CD4-positive, alpha-beta T cell treated with Interleukin-15 for 4 hours (primary cell): ENCODE measurements around the gene BRIP1.
A peak's percentile ranks its signal among the peaks of the same experiment; 100 is the strongest.
"Not testable (repeated sequence)": the region's sequence is repeated elsewhere in the genome, so short reads cannot be mapped to it uniquely, and the experiment has no call there.

Experiments used
- DNase-seq: peaks from one replicate; pipeline ENCODE4 v3.0.0-alpha.2; 2020; ENCODE audit warnings: low spot score

The BRIP1 gene

DNA sequence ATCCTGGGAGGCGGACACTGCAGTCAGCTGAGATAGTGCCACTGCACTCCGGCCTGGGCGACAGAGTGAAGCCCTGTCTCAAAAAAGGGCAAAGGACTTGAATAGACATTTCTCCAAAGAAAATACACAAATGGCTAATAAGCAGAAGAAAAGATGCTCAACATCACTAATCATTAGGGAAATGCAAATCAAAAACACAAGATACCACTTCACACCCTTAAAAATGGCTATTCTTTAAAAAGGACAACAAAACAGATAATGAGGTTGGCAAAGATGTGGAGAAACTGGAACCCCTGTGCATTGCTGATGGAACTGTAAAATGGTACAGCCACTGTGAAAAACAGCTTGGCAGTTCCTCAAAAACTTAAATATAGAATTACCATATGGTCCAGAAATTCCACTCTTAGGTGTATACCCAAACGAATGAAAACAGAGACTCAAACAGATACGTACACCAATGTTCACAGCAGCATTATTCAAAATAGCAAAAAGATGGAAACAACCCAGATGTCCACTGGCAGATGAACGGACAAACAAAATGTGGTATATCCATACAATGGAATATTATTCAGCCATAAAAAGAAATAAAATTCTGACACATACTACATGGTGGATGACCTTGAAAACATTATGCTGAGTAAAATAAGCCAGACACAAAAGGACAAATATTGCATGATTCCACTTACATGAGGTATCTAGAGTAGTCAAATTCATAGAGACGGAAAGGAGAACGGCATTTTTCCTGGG is 35.5 kb downstream of the BRIP1 start:
- no peak for DNase-seq

DNA sequence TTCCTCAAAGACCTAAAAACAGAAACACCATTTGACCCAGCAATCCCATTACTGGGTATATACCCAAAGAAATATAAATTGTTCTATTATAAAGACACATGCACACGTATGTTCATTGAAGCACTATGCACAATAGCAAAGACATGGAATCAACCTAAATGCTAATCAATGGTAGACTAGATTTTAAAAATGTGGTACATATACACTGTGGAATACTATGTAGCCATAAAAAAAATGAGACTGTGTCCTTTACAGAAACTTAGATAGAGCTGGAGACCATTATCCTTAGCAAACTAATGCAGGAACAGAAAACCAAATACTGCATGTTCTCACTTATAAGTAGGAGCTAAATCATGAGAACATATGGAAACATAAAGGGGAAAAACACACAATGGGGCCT is 36.5 kb downstream of the BRIP1 start:
- DNase-seq, result not testable (repeated sequence)

DNA sequence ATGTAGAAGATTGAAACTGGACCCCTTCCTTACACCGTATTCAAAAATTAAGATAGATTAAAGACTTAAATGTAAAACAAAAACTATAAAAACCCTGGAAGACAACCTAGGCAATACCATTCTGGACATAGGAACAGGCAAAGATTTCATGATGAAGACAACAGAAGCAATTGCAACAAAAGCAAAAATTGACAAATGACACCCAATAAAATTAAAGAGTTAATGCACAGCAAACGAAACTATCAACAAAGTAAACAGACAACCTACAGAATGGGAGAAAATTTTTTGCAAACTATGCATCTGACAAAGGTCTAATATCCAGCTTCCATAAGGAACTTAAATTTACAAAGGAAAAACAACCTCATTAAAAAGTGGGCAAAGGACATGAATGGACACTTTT is 37.1 kb downstream of the BRIP1 start:
- not testable (repeated sequence) for DNase-seq

DNA sequence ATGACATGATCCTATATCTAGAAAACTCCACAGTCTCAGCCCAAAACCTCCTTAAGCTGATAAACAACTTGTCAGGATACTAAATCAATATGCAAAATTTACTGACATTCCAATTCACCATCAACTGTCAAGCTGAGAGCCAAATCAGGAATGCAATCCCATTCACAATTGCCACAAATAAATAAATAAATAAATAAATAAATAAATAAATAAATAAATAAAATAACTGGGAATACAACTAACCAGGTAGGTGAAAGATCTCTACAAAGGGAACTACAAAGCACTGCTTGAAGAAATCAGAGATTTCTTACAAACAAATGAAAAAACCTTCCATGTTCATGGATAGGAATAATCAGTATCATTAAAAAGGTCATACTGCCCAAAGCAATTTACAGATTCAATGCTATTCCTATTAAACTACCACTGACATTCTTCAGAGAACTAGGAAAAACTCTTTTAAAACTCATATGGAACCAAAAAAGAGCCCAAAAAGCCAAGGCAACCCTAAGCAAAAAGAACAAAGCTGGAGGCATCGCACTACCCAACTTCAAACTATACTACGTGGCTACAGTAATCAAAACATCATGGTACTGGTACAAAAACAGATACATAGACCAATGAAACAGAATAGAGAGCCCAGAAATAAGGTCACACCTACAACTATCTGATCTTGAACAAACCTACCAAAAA is 37.7 kb downstream of the BRIP1 start:
- no peak for DNase-seq

DNA sequence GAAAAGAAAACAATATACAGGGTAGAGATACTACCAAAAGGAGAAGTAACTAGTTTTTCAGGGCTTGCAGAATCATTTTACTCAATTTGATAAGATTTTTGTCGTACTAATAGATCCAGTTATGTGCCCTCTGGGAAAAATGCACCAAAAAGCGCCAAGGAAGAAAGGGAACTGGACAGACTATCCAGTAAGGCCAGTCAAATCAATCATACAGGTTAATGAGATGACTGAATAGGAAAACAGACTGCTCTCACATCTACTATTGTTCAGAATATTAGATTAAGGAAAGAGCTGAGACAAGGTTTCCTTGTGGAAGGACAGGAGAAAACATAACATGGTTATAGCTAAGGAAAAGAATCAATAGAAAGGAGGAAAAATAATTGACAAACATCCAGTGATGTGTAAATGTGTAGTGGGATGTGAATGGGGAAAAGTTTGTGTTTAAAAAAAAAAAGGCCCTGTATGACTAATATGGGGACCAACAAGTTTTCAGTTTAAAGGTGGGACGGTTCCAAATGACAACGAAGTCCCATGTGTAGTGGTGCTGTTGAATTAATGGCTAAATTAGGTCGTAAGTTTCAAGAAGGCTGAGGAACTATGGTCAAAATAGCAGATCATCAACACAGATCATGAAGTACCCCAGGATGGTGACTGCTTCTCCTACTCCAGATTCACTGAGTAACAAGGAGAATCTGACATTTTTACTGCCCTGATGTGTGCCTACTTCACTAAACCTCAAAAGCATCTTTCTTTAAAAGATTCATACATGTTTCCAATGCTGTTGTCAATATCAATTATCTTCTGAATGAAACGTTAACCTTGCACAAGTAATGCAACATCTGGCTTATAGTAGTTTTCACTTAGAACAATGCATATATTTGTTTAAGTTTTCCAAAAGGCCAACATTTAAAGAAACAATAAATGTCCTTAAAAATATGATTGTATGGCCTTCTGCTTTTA is 40.7 kb downstream of the BRIP1 start:
- DNase-seq, result no peak

DNA sequence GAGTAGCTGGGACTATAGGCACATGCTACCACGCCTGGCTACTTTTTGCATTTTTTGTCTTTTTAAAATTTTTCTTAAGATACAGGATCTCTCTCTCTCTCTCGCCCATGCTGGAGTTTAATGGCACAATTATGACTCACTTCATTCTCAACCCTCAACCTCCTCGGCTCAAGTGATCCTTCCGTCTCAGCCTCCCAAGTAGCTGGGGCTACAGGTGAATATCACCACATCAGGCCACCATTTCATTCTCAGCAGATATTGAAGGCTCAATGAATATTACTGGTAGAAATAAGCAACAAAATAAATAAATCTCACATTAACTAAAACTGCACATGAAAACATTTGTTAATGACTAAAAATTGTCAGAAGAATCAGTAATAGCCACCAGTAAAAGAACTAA is 41.7 kb downstream of the BRIP1 start:
- DNase-seq, result no peak

DNA sequence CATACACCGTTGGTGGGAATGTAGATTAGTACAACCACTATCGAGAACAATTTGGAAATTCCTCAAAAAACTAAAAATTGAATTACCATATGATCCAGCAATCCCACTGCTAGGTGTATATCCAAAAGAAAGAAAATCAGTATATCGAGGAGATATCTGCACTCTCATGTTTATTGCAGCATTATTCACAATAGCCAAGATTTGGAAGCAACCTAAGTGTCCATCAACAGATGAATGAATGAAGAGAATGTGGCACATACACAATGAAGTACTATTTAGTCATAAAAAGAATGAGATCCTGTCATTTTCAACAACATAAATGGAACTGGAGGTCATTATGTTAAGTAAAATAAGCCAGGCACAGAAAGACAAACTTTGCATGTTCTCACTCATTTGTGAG is 44.1 kb downstream of the BRIP1 start:
- not testable (repeated sequence) for DNase-seq

DNA sequence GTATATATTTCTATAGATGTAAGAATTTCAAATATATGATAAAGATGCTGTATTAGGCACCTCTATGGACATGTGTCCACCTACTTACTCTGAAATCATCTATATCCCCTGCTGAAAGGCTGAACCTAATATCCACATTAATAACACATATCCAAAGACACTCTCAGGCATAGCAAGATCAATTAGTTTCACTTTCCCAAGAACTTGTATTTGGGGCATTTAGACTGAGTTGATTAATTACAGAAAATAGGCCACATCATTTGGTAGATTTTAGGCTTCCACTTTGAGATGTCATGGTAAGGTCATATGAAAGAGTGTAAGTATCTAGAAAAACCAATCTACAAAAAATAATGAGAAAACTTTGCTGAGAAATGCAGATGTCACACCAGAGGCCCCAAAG is 45.1 kb downstream of the BRIP1 start:
- DNase-seq, result no peak

DNA sequence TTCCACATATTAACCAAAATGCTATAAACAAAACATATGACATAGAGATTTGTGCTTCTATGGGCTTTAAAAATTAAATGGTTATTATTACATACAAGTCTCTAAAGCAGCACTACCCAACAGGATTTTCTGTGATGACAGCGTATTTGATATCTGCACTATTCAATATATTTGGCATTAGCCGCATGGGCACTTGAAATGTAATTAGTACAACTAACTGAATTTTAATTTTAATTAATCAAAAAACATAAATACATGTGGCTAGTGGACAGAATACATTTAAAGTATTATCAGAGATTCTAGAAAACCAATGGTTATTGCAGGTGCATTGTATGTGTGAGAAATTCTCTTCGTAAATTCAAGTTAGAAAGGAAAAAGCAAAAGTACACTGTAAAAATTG is 45.9 kb downstream of the BRIP1 start:
- no peak for DNase-seq

DNA sequence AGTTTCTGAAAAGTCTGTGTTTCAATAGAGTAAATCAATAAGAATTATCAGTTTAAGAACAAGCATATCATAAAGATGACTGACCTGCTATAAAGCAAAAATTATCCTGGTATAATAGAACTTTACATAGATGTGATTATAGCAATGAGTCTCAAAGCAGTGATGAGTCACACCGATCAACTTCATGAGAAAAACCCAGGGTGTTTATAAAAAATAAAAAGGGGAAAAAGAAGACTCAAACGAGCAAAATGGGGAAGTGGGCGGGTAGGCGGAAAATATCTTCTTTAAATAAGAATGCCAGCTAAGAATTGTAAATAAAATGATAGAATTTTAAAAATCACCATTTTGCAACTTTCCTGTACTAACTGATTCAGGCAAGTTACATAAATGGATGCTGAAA is 46.8 kb downstream of the BRIP1 start:
- peak; percentile 1 for DNase-seq

DNA sequence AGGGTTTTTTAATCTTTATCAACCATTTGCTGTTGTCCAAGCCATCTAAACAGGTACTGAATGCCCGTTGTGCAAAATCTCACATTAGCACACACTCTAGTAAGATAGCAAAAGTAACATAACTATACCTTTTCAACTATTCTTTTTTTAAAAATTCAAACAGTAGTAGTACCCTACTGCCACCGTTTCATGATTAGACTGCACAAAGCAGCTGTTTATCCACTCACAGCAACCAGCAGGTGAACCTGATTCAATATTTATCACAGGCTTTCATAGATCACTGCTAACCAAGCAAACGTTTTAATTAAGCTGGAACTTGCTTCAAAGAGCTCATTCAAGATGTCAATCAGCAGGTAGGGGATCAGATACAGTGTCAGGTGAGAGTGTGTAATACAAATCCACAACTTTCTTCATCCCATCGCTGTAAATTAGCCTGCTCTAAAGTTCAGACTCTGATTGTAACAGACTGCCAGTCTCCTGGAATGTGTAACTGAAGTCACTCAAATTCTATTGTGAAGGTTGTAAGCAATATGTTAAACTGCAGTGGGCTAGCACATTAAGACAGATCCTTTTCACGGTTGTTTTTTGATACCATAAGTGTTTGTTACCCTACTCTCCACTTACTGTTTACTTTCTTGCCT is 47.3 kb downstream of the BRIP1 start:
- DNase-seq, result no peak

DNA sequence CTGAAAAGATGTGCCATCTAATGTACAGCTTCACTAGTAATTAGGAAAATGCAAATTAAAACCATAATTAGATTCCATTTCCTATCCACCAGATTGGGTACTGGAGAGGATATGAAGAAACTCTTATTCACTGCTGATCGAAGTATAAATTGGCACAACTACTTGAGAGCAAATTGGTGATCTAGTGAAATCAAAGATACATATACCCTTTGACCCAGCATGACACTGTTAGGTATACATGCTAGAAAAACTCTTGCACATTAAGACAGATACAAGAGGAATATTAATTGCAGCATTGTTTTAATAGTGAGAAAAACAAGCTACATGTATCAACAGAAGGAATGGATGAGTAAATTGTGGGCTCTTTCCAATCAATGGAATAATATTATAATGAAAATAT is 48.8 kb downstream of the BRIP1 start:
- no peak for DNase-seq

DNA sequence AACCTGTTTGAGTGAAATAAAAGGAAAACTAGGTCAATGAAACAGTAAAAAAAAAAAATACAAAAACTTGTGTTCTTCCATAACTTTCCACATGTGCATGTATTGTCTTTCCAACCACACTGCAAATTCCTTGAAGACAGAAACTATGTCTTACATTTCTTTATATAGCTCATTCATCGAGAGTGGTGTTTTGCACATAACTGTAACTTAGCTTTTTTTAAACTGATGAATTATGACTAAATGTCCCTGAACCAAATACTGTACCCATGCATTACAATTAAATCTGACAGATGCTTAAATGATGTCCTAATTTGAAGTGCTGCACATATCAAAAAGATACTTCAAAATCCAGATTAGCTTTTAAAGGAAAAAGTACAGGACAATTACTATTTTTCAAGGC is 50.1 kb downstream of the BRIP1 start:
- DNase-seq, result no peak

DNA sequence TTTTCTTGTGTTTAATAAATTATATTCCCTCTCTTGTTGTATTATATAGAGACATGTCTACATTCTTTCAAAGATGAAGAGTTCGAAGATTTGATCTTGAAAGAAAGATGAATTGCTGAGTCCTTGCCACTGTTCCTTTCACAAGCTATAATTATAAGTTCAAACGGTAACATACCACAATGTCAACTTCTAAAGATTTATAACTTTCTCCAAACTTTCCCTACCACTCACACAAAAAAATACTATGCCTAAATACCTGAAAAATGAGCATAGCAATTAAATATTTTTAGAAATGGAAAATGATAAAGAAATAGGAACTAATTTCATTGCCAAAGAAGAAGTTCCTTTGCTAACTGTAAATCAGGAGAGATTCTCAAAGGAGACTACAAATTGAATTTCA is 50.6 kb downstream of the BRIP1 start:
- no peak for DNase-seq

DNA sequence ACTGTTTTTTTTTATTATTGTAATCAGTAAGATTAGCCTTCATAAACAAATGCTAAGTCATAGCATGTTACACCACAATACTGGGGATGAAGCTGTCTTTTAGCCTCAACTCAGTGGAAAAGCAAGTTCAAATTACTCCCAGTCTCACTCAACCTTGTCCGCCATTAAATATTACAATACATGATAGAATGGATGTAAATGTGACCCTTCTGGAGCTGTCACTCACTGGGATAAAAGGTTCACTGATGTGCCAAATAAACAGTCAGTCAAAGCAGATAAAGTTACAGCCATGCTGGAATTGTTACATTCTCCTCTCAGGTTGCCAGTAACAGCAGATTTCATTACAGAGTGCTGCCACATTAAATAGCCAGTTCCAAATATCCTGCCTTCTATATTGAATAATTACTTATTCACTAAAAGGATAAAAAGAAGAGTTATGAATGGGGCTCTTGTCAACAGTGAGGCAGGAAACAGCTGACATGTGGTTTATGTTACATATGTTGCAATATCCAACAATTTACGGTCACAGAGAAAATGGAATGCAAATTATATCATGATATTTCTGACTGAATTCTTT is 53.4 kb downstream of the BRIP1 start:
- no peak for DNase-seq

DNA sequence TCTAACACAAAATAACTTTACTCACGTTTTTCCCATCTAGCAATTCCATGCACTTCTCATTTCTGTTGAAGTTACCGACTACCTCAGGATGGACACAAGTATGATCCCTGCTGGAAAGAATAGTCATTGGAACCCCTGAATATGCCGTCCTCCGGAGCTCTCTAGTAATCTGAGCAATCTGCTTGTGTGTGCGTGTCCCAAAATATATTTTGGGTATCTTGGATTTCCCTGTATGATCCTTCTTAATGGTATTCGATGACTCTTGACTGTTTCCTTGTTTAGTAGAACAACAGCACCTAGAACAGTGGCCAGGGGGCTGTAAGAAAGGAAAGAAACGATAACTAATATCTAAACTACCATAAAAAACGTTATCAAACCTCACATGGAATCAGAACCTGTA is 54.9 kb downstream of the BRIP1 start:
- no peak for DNase-seq

DNA sequence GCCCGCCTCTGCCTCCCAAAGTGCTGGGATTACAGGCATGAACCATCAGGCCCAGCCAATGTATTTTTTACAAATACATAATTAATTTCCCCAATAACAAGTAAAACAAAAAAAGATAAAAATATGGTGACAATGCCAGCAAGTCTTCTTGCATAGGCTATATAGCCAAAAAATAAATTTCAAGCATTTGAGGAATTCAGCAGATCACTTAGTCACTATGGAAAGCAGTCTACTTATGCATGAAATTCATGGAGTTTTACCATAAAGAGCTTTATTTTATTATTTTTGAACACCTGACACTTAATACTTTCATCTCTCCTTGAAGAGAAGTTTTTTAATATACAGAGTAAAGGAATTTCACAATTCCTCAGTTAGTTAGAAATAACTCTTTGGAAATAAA is 56.4 kb downstream of the BRIP1 start:
- no peak for DNase-seq

DNA sequence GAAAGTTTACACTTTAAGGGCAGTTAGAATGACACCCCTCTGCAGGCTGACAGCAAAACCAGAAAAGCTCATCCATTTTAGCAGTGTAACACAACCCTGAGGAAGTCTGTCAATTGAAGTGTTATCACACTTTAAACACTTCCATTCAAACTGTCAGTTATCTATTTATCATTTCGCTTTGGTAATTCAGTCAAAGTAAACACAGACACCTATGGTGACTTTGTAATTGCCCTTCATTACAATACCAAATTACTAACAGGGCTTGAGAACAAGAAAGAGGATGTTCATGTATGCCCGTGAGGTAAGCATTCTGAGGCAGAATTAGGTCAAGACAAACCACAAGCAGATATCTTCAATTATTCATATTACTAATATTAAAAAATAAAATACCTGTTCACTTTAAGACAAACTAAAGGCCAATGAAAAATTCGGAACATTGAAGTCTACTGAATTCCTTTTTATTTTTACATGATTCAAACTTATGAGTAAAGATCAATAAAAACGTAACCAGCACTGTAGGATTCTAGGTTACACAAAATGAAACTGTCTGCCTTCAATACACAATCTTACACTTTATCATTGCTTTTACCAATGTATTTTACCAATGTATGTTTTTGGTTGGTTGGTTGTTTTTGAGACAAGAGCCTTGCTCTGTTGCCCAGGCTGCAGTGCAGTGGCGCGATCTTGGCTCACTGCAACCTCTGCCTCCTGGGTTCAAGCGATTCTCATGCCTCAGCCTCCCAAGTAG is 57.1 kb downstream of the BRIP1 start:
- DNase-seq, result peak; percentile 5

DNA sequence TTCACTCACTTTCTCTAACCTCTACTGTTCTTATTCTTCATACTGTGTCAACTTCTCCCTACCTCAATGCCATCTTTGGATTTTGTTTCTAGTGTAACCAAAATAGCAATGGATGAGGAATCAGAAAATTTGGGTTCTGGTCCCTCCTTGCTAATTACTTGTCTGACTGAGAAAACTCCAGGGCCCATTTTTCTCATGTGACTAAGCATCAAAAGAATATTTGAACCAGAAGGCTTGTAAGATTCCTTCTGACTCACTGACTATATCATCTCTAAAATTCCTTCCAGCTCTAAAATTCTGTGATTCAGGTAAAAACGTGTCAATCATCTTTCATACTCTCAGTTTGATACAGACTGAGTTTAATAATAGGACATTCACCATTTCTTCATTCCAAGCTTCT is 57.9 kb downstream of the BRIP1 start:
- no peak for DNase-seq

DNA sequence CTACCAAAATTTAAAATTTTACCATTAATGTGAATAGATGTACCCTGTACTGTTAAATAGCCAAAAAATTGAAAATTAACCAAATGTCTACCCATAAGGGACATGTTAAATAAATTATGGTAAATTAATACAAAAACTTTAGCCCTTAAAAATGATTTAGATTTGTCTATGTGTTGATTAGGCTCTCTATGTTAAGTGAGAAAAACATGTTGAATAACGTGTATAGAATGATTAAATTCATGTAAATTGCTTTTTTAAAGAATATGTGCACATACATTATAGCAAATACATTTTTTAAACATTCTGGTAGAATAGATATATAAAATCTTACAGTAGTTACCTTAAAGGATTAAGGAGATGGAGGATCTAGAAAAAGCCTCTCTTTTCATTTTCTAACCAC is 59.5 kb downstream of the BRIP1 start:
- DNase-seq, result no peak

DNA sequence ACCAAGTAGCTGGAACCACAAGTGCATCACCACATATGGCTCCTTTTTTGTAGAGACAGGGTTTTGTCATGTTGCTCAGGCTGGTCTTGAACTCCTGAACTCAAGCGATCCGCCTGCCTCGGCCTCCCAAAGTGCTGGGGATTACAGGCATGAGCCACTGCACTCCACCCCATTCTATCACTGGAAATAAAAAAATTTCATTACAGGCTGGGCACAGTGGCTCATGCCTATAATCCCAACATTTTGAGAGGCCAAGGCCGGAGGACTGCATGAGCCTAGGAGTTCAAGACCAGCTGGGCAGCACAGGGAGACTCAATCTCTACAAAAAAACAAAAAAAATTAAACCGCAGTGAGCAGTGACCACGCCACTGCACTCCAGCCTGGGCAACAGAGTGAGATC is 60.1 kb downstream of the BRIP1 start:
- no peak for DNase-seq
